Liver (tissue), 3 donors: ENCODE results near the gene DTD1.

ENCODE experiments used
- ATF3 ChIP-seq: IDR thresholded peaks from 2 replicates; pipeline ENCODE4 v1.6.1; 2016; ENCODE audit warnings: antibody characterized with exemption
- EGR1 ChIP-seq, 2 donors: IDR thresholded peaks; 2 replicates each; pipeline ENCODE4 v1.6.1; 2016 to 2018; ENCODE audit warnings: antibody characterized with exemption in 2 of 2, low read depth in 2 of 2
- FOXA1 ChIP-seq: IDR thresholded peaks from 2 replicates; pipeline ENCODE4 v1.6.1; 2016; ENCODE audit warnings: antibody characterized with exemption
- FOXA2 ChIP-seq: IDR thresholded peaks from 2 replicates; pipeline ENCODE4 v1.6.1; 2016; ENCODE audit warnings: antibody characterized with exemption
- GABPA ChIP-seq, 2 donors: IDR thresholded peaks in 1 of 2; conservative IDR thresholded peaks in 1 of 2; 2 replicates each; pipeline ENCODE4 v1.6.1; 2016; ENCODE audit warnings: antibody characterized with exemption in 2 of 2, mild to moderate bottlenecking in 1 of 2, moderate library complexity in 1 of 2
- HNF4A ChIP-seq, 2 donors: conservative IDR thresholded peaks; 2 replicates each; pipeline ENCODE4 v1.6.1; 2016; ENCODE audit warnings: antibody characterized with exemption in 2 of 2, mild to moderate bottlenecking in 2 of 2
- RAD21 ChIP-seq, 2 donors: IDR thresholded peaks; 2 replicates each; pipeline ENCODE4 v1.6.1; 2016; ENCODE audit warnings: antibody characterized with exemption in 2 of 2, mild to moderate bottlenecking in 2 of 2
- SP1 ChIP-seq: IDR thresholded peaks from 2 replicates; pipeline ENCODE4 v1.6.1; 2018; ENCODE audit warnings: antibody characterized with exemption, mild to moderate bottlenecking
- TAF1 ChIP-seq: conservative IDR thresholded peaks from 2 replicates; pipeline ENCODE4 v1.6.1; 2016; ENCODE audit warnings: antibody characterized with exemption, mild to moderate bottlenecking
- YY1 ChIP-seq: IDR thresholded peaks from 2 replicates; pipeline ENCODE4 v1.6.1; 2016; ENCODE audit warnings: antibody characterized with exemption, mild to moderate bottlenecking
- TF ChIP-seq, protein P1 (sequence below): IDR thresholded peaks from 2 replicates; pipeline ENCODE4 v1.6.1; 2016; ENCODE audit warnings: antibody characterized with exemption
- TF ChIP-seq, protein P2 (sequence below): IDR thresholded peaks from 2 replicates; pipeline ENCODE4 v1.6.1; 2016; ENCODE audit warnings: antibody characterized with exemption
- TF ChIP-seq, protein P3 (sequence below): fragments of 150-350 bp; IDR thresholded peaks from 2 replicates; pipeline ENCODE4 v1.5.1; 2017; ENCODE audit warnings: improper control_type of control experiment, low read depth, low read length; ENCODE audit not compliant: missing input control
- donor health status: healthy.
- donor health status: healthy.

DNA sequence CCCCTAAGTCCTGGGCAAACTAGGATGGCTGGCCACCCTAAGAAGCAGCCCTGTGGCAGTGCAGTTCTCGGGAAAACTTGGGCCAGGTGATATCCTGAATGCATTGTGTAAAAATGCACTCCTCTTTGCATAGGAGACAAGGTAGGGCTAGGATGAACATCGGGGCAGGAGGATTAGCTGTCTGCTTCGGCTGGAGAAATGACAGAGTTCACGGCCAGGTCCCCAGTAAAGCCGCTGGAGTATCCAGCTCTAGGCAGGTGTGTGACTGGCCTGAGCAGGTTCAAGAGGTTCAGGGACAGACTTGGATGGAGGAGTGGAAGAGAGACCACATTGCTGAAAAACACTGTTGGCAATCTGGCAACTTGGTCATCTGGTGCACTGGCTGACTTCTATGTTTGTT, 26.4 kb downstream of the DTD1 start:
- TF ChIP-seq, protein P1, sequence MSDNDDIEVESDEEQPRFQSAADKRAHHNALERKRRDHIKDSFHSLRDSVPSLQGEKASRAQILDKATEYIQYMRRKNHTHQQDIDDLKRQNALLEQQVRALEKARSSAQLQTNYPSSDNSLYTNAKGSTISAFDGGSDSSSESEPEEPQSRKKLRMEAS = no peak
- TF ChIP-seq GABPA (IDR thresholded peaks at IDR 0.05 in 1 of 2, conservative IDR thresholded peaks at IDR 0.05 in 1 of 2) = no peak
- TF ChIP-seq RAD21 (IDR thresholded peaks at IDR 0.05) = no peak
- no peak for TF ChIP-seq YY1
- TF ChIP-seq, protein P2, sequence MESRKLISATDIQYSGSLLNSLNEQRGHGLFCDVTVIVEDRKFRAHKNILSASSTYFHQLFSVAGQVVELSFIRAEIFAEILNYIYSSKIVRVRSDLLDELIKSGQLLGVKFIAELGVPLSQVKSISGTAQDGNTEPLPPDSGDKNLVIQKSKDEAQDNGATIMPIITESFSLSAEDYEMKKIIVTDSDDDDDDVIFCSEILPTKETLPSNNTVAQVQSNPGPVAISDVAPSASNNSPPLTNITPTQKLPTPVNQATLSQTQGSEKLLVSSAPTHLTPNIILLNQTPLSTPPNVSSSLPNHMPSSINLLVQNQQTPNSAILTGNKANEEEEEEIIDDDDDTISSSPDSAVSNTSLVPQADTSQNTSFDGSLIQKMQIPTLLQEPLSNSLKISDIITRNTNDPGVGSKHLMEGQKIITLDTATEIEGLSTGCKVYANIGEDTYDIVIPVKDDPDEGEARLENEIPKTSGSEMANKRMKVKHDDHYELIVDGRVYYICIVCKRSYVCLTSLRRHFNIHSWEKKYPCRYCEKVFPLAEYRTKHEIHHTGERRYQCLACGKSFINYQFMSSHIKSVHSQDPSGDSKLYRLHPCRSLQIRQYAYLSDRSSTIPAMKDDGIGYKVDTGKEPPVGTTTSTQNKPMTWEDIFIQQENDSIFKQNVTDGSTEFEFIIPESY = no peak
- TF ChIP-seq HNF4A (conservative IDR thresholded peaks at IDR 0.05) = no peak
- TF ChIP-seq, protein P3, sequence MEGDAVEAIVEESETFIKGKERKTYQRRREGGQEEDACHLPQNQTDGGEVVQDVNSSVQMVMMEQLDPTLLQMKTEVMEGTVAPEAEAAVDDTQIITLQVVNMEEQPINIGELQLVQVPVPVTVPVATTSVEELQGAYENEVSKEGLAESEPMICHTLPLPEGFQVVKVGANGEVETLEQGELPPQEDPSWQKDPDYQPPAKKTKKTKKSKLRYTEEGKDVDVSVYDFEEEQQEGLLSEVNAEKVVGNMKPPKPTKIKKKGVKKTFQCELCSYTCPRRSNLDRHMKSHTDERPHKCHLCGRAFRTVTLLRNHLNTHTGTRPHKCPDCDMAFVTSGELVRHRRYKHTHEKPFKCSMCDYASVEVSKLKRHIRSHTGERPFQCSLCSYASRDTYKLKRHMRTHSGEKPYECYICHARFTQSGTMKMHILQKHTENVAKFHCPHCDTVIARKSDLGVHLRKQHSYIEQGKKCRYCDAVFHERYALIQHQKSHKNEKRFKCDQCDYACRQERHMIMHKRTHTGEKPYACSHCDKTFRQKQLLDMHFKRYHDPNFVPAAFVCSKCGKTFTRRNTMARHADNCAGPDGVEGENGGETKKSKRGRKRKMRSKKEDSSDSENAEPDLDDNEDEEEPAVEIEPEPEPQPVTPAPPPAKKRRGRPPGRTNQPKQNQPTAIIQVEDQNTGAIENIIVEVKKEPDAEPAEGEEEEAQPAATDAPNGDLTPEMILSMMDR = no peak
- no peak for TF ChIP-seq ATF3
- TF ChIP-seq SP1 = no peak
- no peak for TF ChIP-seq FOXA2
- no peak for TF ChIP-seq EGR1 (IDR thresholded peaks at IDR 0.05; ENCODE audit: low read depth in 2 of 2)
- no peak for TF ChIP-seq TAF1
- TF ChIP-seq FOXA1 = no peak
